ENCODE measurements around the gene ECSCR.

The ECSCR gene

DNA sequence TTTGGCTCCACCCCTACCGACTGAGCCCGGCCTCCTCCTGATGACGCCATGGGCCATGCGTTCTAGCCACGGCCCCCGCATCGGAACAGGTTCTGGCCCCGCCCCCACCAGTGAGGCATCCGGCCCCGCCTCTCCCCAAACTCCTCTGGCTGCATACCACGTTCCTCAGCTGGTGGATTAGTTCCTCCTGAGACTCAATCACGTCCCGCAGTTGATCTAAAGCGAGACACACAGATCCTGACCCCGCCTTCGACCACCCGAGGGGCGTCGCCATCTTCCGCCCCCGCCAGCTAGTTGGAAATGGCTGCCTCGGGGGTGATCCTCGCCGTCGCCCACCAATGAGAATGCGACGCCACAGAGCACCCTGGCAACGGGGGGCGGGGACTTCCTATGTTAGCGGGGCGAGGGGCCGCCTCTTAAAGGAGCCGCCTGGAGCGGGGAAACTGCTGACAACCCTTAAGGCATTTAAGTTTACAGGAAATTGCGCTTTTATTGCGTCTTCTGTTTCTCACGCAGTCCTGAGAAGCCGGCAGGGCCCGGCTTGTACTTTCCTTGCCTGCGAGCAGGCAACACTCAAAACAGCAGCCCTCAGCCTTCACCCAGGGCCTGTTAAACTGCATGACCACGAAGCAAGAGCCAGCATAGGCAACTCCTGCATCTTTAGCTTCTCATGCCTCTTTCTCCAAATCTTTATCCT, 58.6 kb downstream of the ECSCR start, which contains the start of gene SPATA24:
SPATA24 (minus strand) TSS at position 303 of the 697 bp plus-strand sequence; CDS start at position 274, 29 bp downstream.
- TF ChIP-seq, protein P1, sequence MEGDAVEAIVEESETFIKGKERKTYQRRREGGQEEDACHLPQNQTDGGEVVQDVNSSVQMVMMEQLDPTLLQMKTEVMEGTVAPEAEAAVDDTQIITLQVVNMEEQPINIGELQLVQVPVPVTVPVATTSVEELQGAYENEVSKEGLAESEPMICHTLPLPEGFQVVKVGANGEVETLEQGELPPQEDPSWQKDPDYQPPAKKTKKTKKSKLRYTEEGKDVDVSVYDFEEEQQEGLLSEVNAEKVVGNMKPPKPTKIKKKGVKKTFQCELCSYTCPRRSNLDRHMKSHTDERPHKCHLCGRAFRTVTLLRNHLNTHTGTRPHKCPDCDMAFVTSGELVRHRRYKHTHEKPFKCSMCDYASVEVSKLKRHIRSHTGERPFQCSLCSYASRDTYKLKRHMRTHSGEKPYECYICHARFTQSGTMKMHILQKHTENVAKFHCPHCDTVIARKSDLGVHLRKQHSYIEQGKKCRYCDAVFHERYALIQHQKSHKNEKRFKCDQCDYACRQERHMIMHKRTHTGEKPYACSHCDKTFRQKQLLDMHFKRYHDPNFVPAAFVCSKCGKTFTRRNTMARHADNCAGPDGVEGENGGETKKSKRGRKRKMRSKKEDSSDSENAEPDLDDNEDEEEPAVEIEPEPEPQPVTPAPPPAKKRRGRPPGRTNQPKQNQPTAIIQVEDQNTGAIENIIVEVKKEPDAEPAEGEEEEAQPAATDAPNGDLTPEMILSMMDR (IDR thresholded peaks at IDR 0.05; ENCODE audit: low read depth, low read length, missing control alignments), result no peak
- H3K4me3 ChIP-seq (ENCODE audit: low read depth, low read length), result peak within 1 kb of the TSS; percentile 54
- peak; percentile 93 for DNase-seq (ENCODE audit: low read depth)
- in situ Hi-C loops (cut with HindIII; ENCODE audit: low sequenced_read_pairs), result no loop called here

DNA sequence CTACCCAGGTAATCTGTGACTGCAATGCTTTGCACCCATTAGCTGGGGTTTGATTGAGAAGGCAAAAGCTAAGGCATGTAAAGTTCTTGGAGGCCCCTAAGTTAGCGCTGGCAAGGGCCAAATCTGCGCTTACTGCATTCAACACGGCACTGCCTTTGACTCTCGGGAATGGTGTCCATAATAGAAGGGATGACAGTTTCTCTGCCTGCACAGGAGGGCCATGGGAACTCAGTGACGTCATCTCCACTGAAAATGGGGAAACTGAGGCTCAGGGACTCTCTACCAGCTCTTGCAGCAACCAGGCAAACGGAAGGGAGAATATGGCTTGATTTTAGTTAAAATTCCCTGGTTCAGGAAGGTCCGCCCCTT, 59.1 kb downstream of the ECSCR start:
- in situ Hi-C loops (cut with HindIII; ENCODE audit: low sequenced_read_pairs), result no loop called here
- peak overlapping the region; percentile 54 for H3K4me3 ChIP-seq (ENCODE audit: low read depth, low read length)
- no peak for DNase-seq (ENCODE audit: low read depth)
- TF ChIP-seq, protein P1 (IDR thresholded peaks at IDR 0.05; ENCODE audit: low read depth, low read length, missing control alignments), result no peak

DNA sequence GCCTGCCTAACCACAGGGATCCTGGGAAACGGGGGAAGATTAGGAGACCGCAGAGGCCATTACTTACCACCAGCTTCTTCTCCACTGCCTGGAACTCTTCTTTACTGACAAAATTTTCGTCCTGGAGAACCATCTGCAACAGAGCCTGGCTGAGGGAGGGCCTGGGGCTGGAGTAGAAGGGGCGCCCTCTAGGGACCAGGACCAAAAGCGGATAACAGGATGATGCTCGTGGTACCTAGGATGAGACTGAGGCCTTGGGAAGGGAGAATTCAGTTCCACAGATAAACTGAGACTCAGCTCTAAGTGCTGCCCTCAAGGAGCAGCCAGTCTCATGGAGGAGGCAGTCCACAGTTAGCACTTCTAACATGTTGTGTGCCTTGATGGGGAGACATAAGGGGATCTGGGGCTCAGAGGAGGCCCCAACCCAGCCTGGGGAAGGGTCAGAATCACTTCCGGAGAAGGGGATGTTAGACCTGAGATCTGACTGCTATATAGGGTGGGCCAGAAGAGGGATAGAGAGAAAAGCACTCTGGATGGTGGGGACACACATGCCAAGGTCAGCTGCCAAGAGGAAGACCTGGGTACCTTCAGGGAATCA, 59.9 kb downstream of the ECSCR start:
- in situ Hi-C loops (cut with HindIII; ENCODE audit: low sequenced_read_pairs), result no loop called here

DNA sequence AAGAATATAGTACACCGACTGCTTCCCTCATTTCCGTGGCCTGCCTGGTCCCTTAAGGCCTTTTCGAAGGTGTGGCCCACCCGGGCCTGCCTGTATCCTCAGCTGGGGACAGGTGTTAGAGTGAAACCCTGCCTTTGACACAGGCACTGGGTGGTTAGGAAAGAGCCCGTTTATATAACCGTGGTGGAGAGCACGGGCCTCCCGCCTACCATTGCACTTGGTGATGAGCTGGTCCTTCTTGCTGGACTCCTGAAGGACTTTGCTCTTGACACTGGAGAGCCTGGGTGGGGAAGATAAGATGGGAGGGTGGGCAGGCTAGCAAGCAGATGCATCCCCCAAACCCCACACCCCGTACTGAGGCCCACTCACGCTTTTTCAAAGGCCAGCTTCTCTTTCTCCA, 61.0 kb downstream of the ECSCR start:
- no peak overlapping the region for H3K4me3 ChIP-seq (ENCODE audit: low read depth, low read length)
- DNase-seq (ENCODE audit: low read depth), result no peak
- in situ Hi-C loops (cut with HindIII; ENCODE audit: low sequenced_read_pairs), result no loop called here
- TF ChIP-seq, protein P1 (IDR thresholded peaks at IDR 0.05; ENCODE audit: low read depth, low read length, missing control alignments), result no peak

More for the DNA sequence above, 59.9 kb downstream of the ECSCR start:
- H3K4me3 ChIP-seq (ENCODE audit: low read depth, low read length), result no peak overlapping the region
- TF ChIP-seq, protein P1 (IDR thresholded peaks at IDR 0.05; ENCODE audit: low read depth, low read length, missing control alignments), result peak; percentile 35
- no peak for DNase-seq (ENCODE audit: low read depth)

DNA sequence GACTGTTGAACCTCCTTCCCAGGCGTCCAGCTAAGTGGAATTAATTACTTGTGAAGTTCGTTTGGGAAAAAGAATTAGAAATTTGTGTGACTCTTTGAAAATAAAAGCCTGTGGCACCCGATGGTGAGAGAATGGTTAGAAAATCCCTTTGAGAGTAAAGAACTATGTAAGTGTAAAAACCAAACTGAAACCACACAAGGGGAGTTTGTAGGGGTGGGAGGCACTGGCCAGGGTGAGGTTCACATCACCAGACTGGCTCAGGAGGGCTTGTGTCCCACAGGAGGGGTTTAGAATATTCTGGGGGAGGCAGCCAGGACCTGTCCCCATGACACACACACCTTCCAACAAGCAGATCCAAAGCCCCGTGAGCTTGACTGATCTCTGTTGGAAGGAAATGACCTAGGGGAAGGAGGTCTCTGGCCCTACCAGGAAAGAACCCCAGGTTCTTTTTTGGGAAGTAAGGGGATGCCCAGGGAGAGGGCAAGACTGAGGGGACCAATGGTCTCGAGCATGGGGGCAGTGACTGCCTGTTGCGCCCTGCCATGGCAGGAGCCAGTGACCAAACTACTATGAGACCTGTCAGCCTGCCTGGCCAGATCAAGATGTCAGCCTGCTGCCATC, 62.9 kb downstream of the ECSCR start:
- H3K4me3 ChIP-seq (ENCODE audit: low read depth, low read length), result no peak overlapping the region
- in situ Hi-C loops (cut with HindIII; ENCODE audit: low sequenced_read_pairs), result no loop called here
- TF ChIP-seq, protein P1 (IDR thresholded peaks at IDR 0.05; ENCODE audit: low read depth, low read length, missing control alignments), result no peak
- no peak for DNase-seq (ENCODE audit: low read depth)

Measured in astrocyte of the cerebellum (primary cell).